HUDEP-2 (cell line): Measurements from ENCODE around the gene CMTM3.
A peak's percentile ranks its signal among the peaks of the same experiment; 100 is the strongest.
"Not testable (repeated sequence)": the region's sequence is repeated elsewhere in the genome, so short reads cannot be mapped to it uniquely, and the experiment has no call there.

Experiments used
- DNase-seq, 76 experiments: peaks; one replicate each; lab custom pipeline; 2025; ENCODE audit not compliant: unreplicated experiment in 76 of 76; lab: John Stamatoyannopoulos, UW

CMTM3 gene

GRCh38 chr16:66629856-66630255 lies 25.4 kb downstream of the CMTM3 start:
- DNase-seq = no peak

- not testable (repeated sequence) for DNase-seq
Observed at GRCh38 chr16:66630561-66631260, 26.2 kb downstream of the CMTM3 start.

- not testable (repeated sequence) for DNase-seq
Observed at GRCh38 chr16:66631558-66631957, 27.1 kb downstream of the CMTM3 start.

- DNase-seq = no peak
Observed at GRCh38 chr16:66634527-66635196, 30.2 kb downstream of the CMTM3 start.

GRCh38 chr16:66635406-66635805 lies 30.9 kb downstream of the CMTM3 start:
- DNase-seq = no peak

GRCh38 chr16:66636199-66636598 lies 31.7 kb downstream of the CMTM3 start:
- no peak for DNase-seq

GRCh38 chr16:66637806-66638205 lies 33.3 kb downstream of the CMTM3 start:
- DNase-seq = no peak

GRCh38 chr16:66639091-66639885 lies 34.8 kb downstream of the CMTM3 start:
- no peak for DNase-seq

- DNase-seq = no peak
Observed at GRCh38 chr16:66640724-66641314, 36.3 kb downstream of the CMTM3 start.

GRCh38 chr16:66641387-66641786 lies 36.9 kb downstream of the CMTM3 start:
- no peak for DNase-seq

GRCh38 chr16:66647866-66648265 lies 43.4 kb downstream of the CMTM3 start:
- no peak for DNase-seq

GRCh38 chr16:66649167-66649566 lies 44.7 kb downstream of the CMTM3 start:
- DNase-seq = no peak

- no peak for DNase-seq
Observed at GRCh38 chr16:66649636-66650205, 45.2 kb downstream of the CMTM3 start.

- DNase-seq = peak in 67 of 76 experiments; percentile 2 to 81 (median 44)
Observed at GRCh38 chr16:66650707-66651473, 46.4 kb downstream of the CMTM3 start.

- no peak for DNase-seq
Observed at GRCh38 chr16:66651474-66651765, 46.9 kb downstream of the CMTM3 start.

- DNase-seq = no peak
Observed at GRCh38 chr16:66651965-66652364, 47.5 kb downstream of the CMTM3 start.

- no peak for DNase-seq
Observed at GRCh38 chr16:66652661-66653360, 48.3 kb downstream of the CMTM3 start.

- DNase-seq = no peak
Observed at GRCh38 chr16:66653581-66654350, 49.3 kb downstream of the CMTM3 start.

- no peak for DNase-seq
Observed at GRCh38 chr16:66656547-66656946, 52.0 kb downstream of the CMTM3 start.
